PC-3 (cell line): ENCODE results near the gene PCDH8.

ENCODE experiments used
- EZH2 ChIP-seq: fragments of 300-600 bp; sonication (generic); IDR thresholded peaks from one replicate; pipeline ENCODE4 v1.6.1; 2017; ENCODE audit warnings: antibody characterized with exemption, mild to moderate bottlenecking, low read length; ENCODE audit not compliant: unreplicated experiment
- TF ChIP-seq, protein P1 (sequence below): fragments of 300-600 bp; sonication (generic); conservative IDR thresholded peaks from 2 replicates; pipeline ENCODE4 v1.5.1; 2017; ENCODE audit warnings: antibody characterized with exemption, low read depth, mild to moderate bottlenecking, low read length

DNA sequence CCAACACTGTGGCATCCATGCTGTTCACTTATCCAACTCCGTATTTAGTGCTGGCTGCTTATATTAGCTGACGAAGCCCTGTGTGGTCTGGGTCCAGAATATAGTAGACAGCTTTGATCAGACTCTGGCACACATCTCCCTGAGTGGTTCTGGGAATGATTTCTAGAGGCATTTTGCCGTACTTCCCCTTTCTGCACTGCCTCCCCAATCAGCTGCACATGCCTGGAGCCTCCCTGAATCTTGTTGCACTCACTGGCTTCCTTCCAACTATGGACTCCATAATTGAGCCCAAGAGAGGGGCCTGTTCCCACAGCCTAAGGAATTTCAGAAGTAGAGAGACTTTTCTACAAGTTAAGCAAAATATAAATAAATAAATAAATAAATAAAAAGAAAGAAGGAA, 30.4 kb upstream of the PCDH8 start:
- TF ChIP-seq, protein P1, sequence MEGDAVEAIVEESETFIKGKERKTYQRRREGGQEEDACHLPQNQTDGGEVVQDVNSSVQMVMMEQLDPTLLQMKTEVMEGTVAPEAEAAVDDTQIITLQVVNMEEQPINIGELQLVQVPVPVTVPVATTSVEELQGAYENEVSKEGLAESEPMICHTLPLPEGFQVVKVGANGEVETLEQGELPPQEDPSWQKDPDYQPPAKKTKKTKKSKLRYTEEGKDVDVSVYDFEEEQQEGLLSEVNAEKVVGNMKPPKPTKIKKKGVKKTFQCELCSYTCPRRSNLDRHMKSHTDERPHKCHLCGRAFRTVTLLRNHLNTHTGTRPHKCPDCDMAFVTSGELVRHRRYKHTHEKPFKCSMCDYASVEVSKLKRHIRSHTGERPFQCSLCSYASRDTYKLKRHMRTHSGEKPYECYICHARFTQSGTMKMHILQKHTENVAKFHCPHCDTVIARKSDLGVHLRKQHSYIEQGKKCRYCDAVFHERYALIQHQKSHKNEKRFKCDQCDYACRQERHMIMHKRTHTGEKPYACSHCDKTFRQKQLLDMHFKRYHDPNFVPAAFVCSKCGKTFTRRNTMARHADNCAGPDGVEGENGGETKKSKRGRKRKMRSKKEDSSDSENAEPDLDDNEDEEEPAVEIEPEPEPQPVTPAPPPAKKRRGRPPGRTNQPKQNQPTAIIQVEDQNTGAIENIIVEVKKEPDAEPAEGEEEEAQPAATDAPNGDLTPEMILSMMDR, result no peak
- no peak for TF ChIP-seq EZH2
